ENCODE data around the gene GPD2.

The GPD2 gene

DNA sequence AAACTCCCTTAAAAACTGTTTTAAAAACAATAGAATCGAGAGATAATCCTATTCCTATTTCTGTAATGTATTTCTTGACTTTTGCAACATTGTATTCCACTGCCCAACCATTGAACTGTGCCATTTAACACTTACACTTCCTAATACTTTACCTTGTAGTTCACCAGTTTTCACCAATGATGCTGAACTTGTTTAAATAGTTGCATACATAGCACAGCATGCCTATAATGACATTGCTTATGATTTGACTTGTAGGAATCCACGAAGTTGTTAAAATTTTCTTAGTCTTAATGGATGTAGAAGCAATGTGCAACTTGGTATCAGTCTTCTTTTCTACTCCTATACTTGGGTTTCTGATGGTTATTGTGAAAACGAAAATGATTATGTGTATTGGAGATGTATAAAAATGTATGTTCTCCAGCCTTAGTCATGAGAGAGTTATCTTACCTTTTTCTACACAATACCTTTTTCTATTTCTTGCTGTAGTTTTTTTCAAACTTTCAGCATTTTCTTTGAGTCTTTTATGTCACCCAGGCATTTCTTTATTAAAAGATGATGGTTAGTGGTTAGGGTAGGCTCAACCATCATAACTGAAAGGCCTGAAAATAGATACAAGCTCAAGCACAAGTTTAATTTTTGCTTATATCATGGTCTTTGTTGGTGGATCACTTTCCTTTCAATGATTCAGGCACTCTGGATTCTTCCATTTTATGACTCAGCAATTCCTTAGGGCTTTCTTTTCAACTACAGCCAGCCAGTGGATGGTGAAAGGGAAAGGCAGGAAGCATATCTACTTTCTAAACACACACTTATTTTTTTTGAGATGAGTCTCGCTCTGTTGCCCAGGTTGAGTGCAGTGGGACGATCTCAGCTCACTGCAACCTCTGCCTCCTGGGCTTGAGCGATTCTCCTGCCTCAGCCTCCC lies 9.4 kb downstream of the GPD2 start (continued):
- TF ChIP-seq, protein P1, sequence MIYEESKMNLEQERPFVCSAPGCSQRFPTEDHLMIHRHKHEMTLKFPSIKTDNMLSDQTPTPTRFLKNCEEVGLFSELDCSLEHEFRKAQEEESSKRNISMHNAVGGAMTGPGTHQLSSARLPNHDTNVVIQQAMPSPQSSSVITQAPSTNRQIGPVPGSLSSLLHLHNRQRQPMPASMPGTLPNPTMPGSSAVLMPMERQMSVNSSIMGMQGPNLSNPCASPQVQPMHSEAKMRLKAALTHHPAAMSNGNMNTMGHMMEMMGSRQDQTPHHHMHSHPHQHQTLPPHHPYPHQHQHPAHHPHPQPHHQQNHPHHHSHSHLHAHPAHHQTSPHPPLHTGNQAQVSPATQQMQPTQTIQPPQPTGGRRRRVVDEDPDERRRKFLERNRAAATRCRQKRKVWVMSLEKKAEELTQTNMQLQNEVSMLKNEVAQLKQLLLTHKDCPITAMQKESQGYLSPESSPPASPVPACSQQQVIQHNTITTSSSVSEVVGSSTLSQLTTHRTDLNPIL (CRISPR knock-in tag; IDR thresholded peaks at IDR 0.05; ENCODE audit: low read depth) = no peak
- TF ChIP-seq TOX (CRISPR knock-in tag; IDR thresholded peaks at IDR 0.05; ENCODE audit: borderline replicate concordance) (no peak), PATZ1 (CRISPR knock-in tag; IDR thresholded peaks at IDR 0.05; ENCODE audit: borderline replicate concordance) (no peak), RARB (CRISPR knock-in tag; IDR thresholded peaks at IDR 0.05) (no peak), TCF4 (CRISPR knock-in tag; IDR thresholded peaks at IDR 0.05; ENCODE audit: borderline replicate concordance) (no peak), ZNF8 (CRISPR knock-in tag; IDR thresholded peaks at IDR 0.05) (no peak)

DNA sequence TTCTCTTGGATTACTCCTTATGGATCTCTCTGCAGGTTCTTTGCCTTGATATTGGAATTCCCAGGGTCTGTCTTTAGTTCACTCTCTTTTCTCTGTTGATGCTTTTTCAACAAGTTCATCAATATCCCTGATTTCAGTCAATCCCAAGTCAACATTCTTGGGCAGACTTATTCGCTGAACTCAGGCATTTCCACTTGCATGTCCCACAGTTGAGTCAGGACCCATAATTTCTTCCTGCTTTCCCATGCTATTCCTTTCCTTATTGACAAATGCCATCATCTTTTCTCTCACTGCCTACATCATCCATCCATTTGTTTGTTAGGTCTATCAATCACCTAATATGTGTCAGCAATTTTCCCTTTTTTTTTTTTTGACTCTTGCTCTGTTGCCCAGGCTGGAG lies 11.6 kb downstream of the GPD2 start:
- TF ChIP-seq ZC3H10 (CRISPR knock-in tag; IDR thresholded peaks at IDR 0.05) = no peak
- TF ChIP-seq PATZ1 (CRISPR knock-in tag; IDR thresholded peaks at IDR 0.05; ENCODE audit: borderline replicate concordance) = no peak
- no peak for TF ChIP-seq TOX (CRISPR knock-in tag; IDR thresholded peaks at IDR 0.05; ENCODE audit: borderline replicate concordance)
- TF ChIP-seq, protein P2, sequence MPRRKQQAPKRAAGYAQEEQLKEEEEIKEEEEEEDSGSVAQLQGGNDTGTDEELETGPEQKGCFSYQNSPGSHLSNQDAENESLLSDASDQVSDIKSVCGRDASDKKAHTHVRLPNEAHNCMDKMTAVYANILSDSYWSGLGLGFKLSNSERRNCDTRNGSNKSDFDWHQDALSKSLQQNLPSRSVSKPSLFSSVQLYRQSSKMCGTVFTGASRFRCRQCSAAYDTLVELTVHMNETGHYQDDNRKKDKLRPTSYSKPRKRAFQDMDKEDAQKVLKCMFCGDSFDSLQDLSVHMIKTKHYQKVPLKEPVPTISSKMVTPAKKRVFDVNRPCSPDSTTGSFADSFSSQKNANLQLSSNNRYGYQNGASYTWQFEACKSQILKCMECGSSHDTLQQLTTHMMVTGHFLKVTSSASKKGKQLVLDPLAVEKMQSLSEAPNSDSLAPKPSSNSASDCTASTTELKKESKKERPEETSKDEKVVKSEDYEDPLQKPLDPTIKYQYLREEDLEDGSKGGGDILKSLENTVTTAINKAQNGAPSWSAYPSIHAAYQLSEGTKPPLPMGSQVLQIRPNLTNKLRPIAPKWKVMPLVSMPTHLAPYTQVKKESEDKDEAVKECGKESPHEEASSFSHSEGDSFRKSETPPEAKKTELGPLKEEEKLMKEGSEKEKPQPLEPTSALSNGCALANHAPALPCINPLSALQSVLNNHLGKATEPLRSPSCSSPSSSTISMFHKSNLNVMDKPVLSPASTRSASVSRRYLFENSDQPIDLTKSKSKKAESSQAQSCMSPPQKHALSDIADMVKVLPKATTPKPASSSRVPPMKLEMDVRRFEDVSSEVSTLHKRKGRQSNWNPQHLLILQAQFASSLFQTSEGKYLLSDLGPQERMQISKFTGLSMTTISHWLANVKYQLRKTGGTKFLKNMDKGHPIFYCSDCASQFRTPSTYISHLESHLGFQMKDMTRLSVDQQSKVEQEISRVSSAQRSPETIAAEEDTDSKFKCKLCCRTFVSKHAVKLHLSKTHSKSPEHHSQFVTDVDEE (CRISPR knock-in tag; IDR thresholded peaks at IDR 0.05) = no peak
- TF ChIP-seq ZFP3 (CRISPR knock-in tag; IDR thresholded peaks at IDR 0.05) = no peak
- TF ChIP-seq ZNF70 (CRISPR knock-in tag; IDR thresholded peaks at IDR 0.05) = no peak
- TF ChIP-seq, protein P3, sequence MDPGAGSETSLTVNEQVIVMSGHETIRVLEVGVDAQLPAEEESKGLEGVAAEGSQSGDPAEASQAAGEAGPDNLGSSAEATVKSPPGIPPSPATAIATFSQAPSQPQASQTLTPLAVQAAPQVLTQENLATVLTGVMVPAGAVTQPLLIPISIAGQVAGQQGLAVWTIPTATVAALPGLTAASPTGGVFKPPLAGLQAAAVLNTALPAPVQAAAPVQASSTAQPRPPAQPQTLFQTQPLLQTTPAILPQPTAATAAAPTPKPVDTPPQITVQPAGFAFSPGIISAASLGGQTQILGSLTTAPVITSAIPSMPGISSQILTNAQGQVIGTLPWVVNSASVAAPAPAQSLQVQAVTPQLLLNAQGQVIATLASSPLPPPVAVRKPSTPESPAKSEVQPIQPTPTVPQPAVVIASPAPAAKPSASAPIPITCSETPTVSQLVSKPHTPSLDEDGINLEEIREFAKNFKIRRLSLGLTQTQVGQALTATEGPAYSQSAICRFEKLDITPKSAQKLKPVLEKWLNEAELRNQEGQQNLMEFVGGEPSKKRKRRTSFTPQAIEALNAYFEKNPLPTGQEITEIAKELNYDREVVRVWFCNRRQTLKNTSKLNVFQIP (CRISPR knock-in tag; IDR thresholded peaks at IDR 0.05; ENCODE audit: borderline replicate concordance, low read depth) = no peak
- no peak for TF ChIP-seq CSRNP3 (CRISPR knock-in tag; IDR thresholded peaks at IDR 0.05)
- TF ChIP-seq ZFP30 (CRISPR knock-in tag; IDR thresholded peaks at IDR 0.05) = no peak
- TF ChIP-seq PPARA (CRISPR knock-in tag; IDR thresholded peaks at IDR 0.05; ENCODE audit: borderline replicate concordance) = no peak
- TF ChIP-seq, protein P1 (CRISPR knock-in tag; IDR thresholded peaks at IDR 0.05; ENCODE audit: low read depth) = no peak
- TF ChIP-seq ESRRG (CRISPR knock-in tag; IDR thresholded peaks at IDR 0.05) = no peak
- TF ChIP-seq ZNF8 (CRISPR knock-in tag; IDR thresholded peaks at IDR 0.05) = no peak
- TF ChIP-seq CSDC2 (CRISPR knock-in tag; IDR thresholded peaks at IDR 0.05) = no peak
- ATAC-seq = no peak

Data from SK-N-SH treated with all-trans-retinoic acid at 6 μM for 48 hours (cell line).